Caco-2 (cell line): ENCODE results near the gene ATP6V1G2. TPM values are rescaled to one million over a fixed set of nuclear protein-coding genes. Genes with fewer than 3 reads are reported as not detected.

Experiments used
- BruUV-seq: library from RNA; stranded (reverse); fragments of 400-500 nt; replicated peaks from 2 replicates; lab custom pipeline; 2021; lab: Mats Ljungman, UMichigan
- CTCF ChIA-PET: fragments of 300-600 bp; sonication (Branson Sonifier 250); formaldehyde crosslinking; loops from one replicate; lab custom pipeline; 2022; ENCODE audit warnings: antibody characterized with exemption; lab: Charles Lee
- POLR2A ChIA-PET: fragments of 300-600 bp; sonication (Branson Sonifier 250); formaldehyde crosslinking; loops from one replicate; lab custom pipeline; 2022; ENCODE audit warnings: antibody characterized with exemption; lab: Charles Lee
- DNase-seq, 2 experiments: peaks; one replicate each; pipeline versions ENCODE4 v3.0.0 to v3.0.0-alpha.2; 2020 to 2022
- H3K27me3 ChIP-seq: replicated peaks from 2 replicates; pipeline ENCODE4 v1.6.0; 2011; ENCODE audit warnings: low read length; ENCODE audit not compliant: control insufficient read depth, insufficient read depth
- H3K36me3 ChIP-seq: 2 replicates; pipeline ENCODE4 v1.5.1; 2011; ENCODE audit warnings: low read length; ENCODE audit not compliant: control insufficient read depth, insufficient read depth
- H3K4me1 ChIP-seq: fragments of 250-450 bp; sonication (Bioruptor Pico); 2 replicates; pipeline ENCODE4 v1.5.1; 2020; ENCODE audit warnings: mild to moderate bottlenecking
- H3K4me3 ChIP-seq: 2 replicates; pipeline ENCODE4 v1.5.1; 2011; ENCODE audit warnings: low read depth, mild to moderate bottlenecking, control low read depth, low read length
- H3K9me3 ChIP-seq: fragments of 250-450 bp; sonication (Bioruptor Pico); 2 replicates; pipeline ENCODE4 v1.5.1; 2020; ENCODE audit warnings: mild to moderate bottlenecking, moderate library complexity
- H3K27ac Mint-ChIP-seq: one replicate; pipeline ENCODE4 v1.8.0; 2022; ENCODE audit warnings: mixed read lengths; ENCODE audit not compliant: unreplicated experiment
- H3K27me3 Mint-ChIP-seq: one replicate; pipeline ENCODE4 v1.8.0; 2022; ENCODE audit warnings: mixed read lengths; ENCODE audit not compliant: insufficient read depth, unreplicated experiment
- H3K36me3 Mint-ChIP-seq: one replicate; pipeline ENCODE4 v1.8.0; 2022; ENCODE audit warnings: mild to moderate bottlenecking, mixed read lengths; ENCODE audit not compliant: insufficient read depth, unreplicated experiment
- H3K4me1 Mint-ChIP-seq: one replicate; pipeline ENCODE4 v1.8.0; 2022; ENCODE audit warnings: low read depth, mixed read lengths; ENCODE audit not compliant: unreplicated experiment
- H3K4me3 Mint-ChIP-seq: one replicate; pipeline ENCODE4 v1.8.0; 2022; ENCODE audit warnings: mild to moderate bottlenecking, moderate library complexity, mixed read lengths; ENCODE audit not compliant: unreplicated experiment
- H3K9me3 Mint-ChIP-seq: one replicate; pipeline ENCODE4 v1.8.0; 2022; ENCODE audit warnings: mixed read lengths; ENCODE audit not compliant: unreplicated experiment
- intact Hi-C: fragments of 100-400 bp; cut with micrococcal nuclease; formaldehyde crosslinking; loops from one replicate; pipeline ENCODE4 v1.10.0; 2022; ENCODE audit not compliant: unreplicated experiment
- total RNA-seq: library from RNA; stranded (reverse); gene quantifications from 2 replicates; pipeline ENCODE4 v1.2.3, GENCODE V29; 2022
- TF ChIP-seq, protein P1 (sequence below), 2 experiments: fragments of 200-600 bp in 1 of 2; IDR thresholded peaks; 1 replicate in 1 of 2; 2 replicates in 1 of 2; pipeline versions ENCODE4 v1.5.1 to v1.8.0; 2011 to 2022; ENCODE audit warnings: antibody characterized with exemption in 1 of 2, control low read depth in 1 of 2, inconsistent platforms in 1 of 2, low read depth in 1 of 2, low read length in 1 of 2, mild to moderate bottlenecking in 1 of 2, moderate library complexity in 1 of 2; ENCODE audit not compliant: insufficient read depth in 1 of 2, severe bottlenecking in 1 of 2, unreplicated experiment in 1 of 2

The ATP6V1G2 gene
- total RNA-seq, 1 experiment from 2014 or later: 0.43 TPM

- no peak for DNase-seq
- Histone ChIP-seq H3K36me3 (peaks cover 4% of the 10 kb centered on the region), H3K4me3 (peak overlapping the region; percentile 67), H3K9me3 (no peaks in the 10 kb centered on the region), H3K27me3 (no peaks in the 10 kb centered on the region), H3K4me1 (no peaks in the 10 kb centered on the region; the same call in 1 of the 2 replicates)
- POLR2A ChIA-PET: interaction anchor here (1.8 kb wide), 1 partner anchor 12 kb away, joined by 13 read pairs; the partner anchor contains the start of gene MCCD1
- H3K9me3 Mint-ChIP-seq: no peaks in the 10 kb centered on the region
- CTCF ChIA-PET: interaction anchor here (1.4 kb wide), 1 partner anchor 62 kb away, joined by 3 read pairs; no protein-coding TSS in a partner anchor
- intact Hi-C loops: no loop called here
- TF ChIP-seq, protein P1, sequence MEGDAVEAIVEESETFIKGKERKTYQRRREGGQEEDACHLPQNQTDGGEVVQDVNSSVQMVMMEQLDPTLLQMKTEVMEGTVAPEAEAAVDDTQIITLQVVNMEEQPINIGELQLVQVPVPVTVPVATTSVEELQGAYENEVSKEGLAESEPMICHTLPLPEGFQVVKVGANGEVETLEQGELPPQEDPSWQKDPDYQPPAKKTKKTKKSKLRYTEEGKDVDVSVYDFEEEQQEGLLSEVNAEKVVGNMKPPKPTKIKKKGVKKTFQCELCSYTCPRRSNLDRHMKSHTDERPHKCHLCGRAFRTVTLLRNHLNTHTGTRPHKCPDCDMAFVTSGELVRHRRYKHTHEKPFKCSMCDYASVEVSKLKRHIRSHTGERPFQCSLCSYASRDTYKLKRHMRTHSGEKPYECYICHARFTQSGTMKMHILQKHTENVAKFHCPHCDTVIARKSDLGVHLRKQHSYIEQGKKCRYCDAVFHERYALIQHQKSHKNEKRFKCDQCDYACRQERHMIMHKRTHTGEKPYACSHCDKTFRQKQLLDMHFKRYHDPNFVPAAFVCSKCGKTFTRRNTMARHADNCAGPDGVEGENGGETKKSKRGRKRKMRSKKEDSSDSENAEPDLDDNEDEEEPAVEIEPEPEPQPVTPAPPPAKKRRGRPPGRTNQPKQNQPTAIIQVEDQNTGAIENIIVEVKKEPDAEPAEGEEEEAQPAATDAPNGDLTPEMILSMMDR (IDR thresholded peaks at IDR 0.05; ENCODE audit: insufficient read depth in 1 of 2, low read depth in 1 of 2, low read length in 1 of 2, severe bottlenecking in 1 of 2, unreplicated experiment in 1 of 2): no peak
- BruUV-seq: no TSS peak
- H3K4me1 Mint-ChIP-seq: peaks cover 16% of the 10 kb centered on the region
- H3K27ac Mint-ChIP-seq: peak overlapping the region; percentile 91
- H3K4me3 Mint-ChIP-seq: peak overlapping the region; percentile 73
- H3K27me3 Mint-ChIP-seq: no peaks in the 10 kb centered on the region
- H3K36me3 Mint-ChIP-seq: peaks cover 66% of the 10 kb centered on the region
These were observed 5.8 kb downstream of the ATP6V1G2 start for GRCh38 chr6:31540640-31541039.

DNA sequence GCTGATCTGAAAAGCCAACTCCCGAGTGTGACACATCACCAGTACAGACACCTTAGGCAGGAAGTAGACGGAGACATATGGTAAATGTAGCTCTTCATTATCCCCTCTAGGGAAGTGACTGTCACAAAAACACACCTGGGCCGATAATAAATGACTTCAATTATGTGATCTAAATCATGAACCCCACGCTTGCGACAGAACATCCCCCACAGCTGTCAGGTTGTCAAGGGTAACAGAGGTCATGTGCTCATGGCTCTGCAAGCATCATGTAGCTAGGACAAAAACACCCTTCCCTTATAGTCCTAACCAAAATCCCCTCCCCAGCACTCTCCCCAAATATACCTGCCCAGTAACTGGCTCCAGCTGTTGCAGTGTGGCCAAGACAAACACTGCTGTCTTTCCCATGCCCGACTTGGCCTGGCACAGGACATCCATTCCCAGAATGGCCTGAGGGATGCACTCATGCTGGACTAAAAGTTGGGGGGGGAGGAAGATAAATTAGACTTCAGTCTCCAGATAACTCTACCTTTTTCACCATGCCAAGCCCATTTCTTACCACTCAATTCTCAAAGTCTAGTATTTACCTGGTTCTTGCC is 7.5 kb downstream of the ATP6V1G2 start:
- H3K4me1 Mint-ChIP-seq: peaks cover 16% of the 10 kb centered on the region
- H3K4me3 Mint-ChIP-seq: no peak overlapping the region
- TF ChIP-seq, protein P1 (IDR thresholded peaks at IDR 0.05; ENCODE audit: insufficient read depth in 1 of 2, low read depth in 1 of 2, low read length in 1 of 2, severe bottlenecking in 1 of 2, unreplicated experiment in 1 of 2): no peak
- Histone ChIP-seq H3K9me3 (no peaks in the 10 kb centered on the region), H3K4me3 (no peak overlapping the region), H3K4me1 (no peaks in the 10 kb centered on the region; the same call in 1 of the 2 replicates), H3K36me3 (peaks cover 9% of the 10 kb centered on the region), H3K27me3 (no peaks in the 10 kb centered on the region)
- CTCF ChIA-PET: no interaction called here
- no peaks in the 10 kb centered on the region for H3K9me3 Mint-ChIP-seq
- H3K27ac Mint-ChIP-seq: peak overlapping the region; percentile 27
- intact Hi-C loops: no loop called here
- no peaks in the 10 kb centered on the region for H3K27me3 Mint-ChIP-seq
- POLR2A ChIA-PET: no interaction called here
- DNase-seq: no peak
- peaks cover 84% of the 10 kb centered on the region for H3K36me3 Mint-ChIP-seq
- BruUV-seq: no TSS peak

DNA sequence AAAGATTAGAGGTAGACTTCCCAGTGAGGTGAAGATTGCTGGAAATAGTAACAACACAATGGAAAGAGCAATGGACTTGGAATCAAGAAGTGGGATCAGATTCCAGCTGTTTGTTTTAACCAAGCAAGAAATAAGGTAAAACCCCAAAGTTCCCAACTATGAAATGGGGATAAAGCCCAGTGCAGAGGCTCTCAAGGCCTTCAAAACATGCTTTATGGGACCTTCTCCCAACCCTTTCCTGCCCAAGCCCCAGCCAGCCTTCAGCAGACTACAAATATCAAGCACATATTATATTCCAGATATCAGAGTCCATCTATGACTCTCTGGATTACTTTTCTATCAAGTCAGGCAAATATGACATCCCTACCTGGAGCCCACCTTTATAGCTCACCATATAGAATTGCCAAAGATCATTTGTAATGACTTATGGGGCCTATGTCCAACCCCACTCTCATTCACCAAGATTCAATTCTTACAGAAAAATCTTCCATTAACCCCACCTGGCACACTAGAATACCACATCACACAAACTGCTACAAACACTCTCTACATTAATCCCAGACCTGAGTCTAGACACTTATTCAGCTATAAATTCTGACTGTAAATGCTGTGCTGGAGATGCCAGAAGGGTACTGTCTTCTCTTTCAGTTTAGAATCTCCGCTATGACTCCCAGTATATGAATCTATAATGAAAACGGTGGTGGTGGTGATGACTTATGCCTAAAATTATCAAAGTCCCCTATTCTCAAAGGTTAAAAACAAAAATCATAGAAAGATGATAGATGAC is 10.7 kb downstream of the ATP6V1G2 start:
- intact Hi-C loops: no loop called here
- TF ChIP-seq, protein P1 (IDR thresholded peaks at IDR 0.05; ENCODE audit: insufficient read depth in 1 of 2, low read depth in 1 of 2, low read length in 1 of 2, severe bottlenecking in 1 of 2, unreplicated experiment in 1 of 2): no peak
- Mint-ChIP-seq H3K27ac (no peak overlapping the region), H3K27me3 (no peaks in the 10 kb centered on the region), H3K4me3 (no peak overlapping the region), H3K36me3 (peaks cover 99% of the 10 kb centered on the region), H3K4me1 (peaks cover 18% of the 10 kb centered on the region), H3K9me3 (no peaks in the 10 kb centered on the region)
- no peaks in the 10 kb centered on the region; the same call in 1 of the 2 replicates for H3K4me1 ChIP-seq
- H3K36me3 ChIP-seq: peaks cover 15% of the 10 kb centered on the region
- DNase-seq: no peak
- no peak overlapping the region for H3K4me3 ChIP-seq
- CTCF ChIA-PET: no interaction called here
- BruUV-seq: no TSS peak
- no peaks in the 10 kb centered on the region for H3K27me3 ChIP-seq
- POLR2A ChIA-PET: no interaction called here
- no peaks in the 10 kb centered on the region for H3K9me3 ChIP-seq
